Midbrain (tissue), 1 donor: ENCODE data around the gene TMEM245.
"Not testable (repeated sequence)": the region's sequence is repeated elsewhere in the genome, so short reads cannot be mapped to it uniquely, and the experiment has no call there.

Source experiments
- DNase-seq: peaks from one replicate; lab custom pipeline; 2025; lab: John Stamatoyannopoulos, UW

TMEM245 gene

DNA sequence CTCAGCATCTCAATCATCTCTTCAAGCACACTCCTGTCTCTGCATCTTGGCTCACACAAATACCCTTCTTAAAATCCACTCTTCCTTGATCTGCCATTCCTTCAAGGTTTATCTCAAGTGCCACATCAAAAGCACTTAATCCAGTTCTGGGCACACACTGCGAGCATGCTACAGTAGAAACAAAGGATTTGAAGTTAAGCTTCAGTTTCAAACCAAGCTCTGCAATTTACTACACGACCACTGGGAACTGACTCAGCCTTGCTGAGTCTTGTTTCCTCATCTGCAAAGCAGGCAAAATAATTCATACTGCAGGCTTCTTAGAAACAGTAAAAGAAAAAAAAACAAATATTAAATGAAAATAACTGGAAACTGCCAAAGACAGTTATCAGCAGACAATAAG is 56.0 kb downstream of the TMEM245 start:
- DNase-seq: no peak

GRCh38 chr9:109062543-109062942 is 57.2 kb downstream of the TMEM245 start:
- no peak for DNase-seq

GRCh38 chr9:109060191-109060590 is 59.6 kb downstream of the TMEM245 start:
- no peak for DNase-seq

GRCh38 chr9:109053121-109053520 is 66.6 kb downstream of the TMEM245 start:
- not testable (repeated sequence) for DNase-seq

DNA sequence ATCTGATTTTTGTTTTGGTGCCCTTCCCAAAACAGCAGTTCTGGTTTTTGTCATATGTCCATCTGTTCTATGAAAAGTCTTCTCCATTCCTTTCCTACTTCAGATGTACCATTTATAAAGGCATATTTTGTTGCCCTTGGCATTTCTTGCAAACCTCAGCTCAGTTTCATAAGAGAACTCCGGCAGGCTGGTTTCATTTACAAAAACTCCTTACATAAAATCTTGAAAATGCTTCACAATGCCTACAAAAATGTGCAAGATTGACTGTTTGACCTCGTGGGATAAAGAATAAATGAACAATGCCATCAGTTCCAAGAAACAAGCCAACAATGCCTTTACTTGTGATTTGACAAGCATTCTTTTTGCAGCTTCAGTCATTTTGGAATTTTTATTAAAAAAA is 67.3 kb downstream of the TMEM245 start:
- no peak for DNase-seq

GRCh38 chr9:109051733-109052132 is 68.0 kb downstream of the TMEM245 start:
- no peak for DNase-seq

DNA sequence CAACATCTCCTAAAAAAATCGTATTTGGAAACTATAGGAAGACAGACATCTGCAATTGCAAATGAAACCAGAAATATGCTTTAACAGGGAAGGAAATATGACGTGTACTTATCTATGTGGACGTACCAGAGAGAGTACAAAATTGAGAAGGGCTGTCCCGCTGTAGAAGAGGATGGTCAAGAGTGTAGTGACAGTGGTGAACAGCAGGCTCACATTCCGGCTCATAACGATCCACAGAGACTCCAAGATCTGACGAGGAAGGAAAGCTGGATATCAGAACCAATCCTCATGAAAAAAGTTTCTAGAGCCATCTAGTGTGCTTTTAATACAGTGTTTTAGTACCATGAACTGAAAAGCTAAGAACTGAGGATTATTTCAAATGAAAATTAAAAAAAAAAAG is 69.3 kb downstream of the TMEM245 start:
- no peak for DNase-seq

DNA sequence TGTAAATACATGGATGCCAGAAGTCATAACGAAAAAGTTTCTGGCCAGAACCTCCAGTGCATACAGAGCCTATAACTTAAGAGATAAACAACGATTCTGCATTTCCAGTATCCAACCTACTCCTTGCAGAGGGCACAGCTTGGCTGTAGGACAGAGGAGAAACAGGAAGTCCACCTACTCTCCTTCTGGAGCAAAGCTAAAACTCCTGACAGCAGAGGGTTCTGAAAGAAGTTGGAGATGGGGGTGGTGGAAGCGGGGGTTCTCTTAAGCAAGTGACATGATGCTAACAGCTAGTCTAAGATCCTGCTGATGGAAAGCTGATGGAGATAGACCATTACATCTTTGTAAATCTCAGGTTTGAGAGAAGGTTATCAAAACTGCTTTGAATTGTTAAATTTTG is 70.9 kb downstream of the TMEM245 start:
- DNase-seq: no peak

DNA sequence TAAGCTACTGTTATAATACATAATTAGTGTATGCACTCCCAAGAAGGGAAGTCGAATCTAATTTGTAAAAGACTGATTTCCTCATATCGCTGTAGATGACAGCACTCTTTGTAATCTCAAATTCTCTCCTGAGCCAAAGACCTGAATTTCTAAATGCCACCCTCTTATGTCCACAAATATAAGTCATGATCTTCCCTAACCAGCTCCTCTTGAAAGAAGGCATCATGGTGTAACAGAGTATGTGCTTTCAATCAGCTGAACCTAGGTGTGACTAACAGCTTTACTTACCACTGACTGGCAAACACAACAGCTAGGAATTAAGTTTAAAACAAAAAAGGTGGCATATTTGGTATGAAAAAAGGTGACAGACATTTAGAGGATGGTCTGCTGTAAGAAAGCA is 72.5 kb downstream of the TMEM245 start:
- DNase-seq: no peak

GRCh38 chr9:109046346-109046745 is 73.4 kb downstream of the TMEM245 start:
- DNase-seq: no peak

- DNase-seq: no peak
Measured at GRCh38 chr9:109043578-109043977, 76.2 kb downstream of the TMEM245 start.

- no peak for DNase-seq
Measured at GRCh38 chr9:109040571-109040970, 79.2 kb downstream of the TMEM245 start.

DNA sequence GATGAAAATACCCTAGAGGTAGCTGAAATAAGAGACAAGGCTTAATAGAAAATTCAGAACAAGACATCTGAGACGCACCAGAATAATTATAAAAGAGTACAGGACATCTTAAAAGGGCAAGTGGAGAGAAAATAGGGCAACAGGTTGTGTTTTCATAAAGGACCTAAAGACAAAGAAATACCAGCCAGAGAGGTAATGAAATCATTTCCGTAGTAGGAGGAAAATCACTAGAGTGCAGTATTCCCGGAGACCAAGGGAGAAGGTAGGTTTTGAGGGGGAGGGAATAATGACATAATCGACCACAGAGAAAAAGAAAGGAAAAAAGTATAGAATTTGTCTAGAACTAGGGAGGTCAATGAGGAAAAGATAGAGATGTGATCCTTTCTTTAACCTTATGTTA is 80.2 kb downstream of the TMEM245 start:
- no peak for DNase-seq

- no peak for DNase-seq
Measured at GRCh38 chr9:109037946-109038715, 81.6 kb downstream of the TMEM245 start.

GRCh38 chr9:109036744-109037680 is 82.7 kb downstream of the TMEM245 start:
- DNase-seq: no peak

- DNase-seq: no peak
Measured at GRCh38 chr9:109035684-109036423, 83.9 kb downstream of the TMEM245 start.

DNA sequence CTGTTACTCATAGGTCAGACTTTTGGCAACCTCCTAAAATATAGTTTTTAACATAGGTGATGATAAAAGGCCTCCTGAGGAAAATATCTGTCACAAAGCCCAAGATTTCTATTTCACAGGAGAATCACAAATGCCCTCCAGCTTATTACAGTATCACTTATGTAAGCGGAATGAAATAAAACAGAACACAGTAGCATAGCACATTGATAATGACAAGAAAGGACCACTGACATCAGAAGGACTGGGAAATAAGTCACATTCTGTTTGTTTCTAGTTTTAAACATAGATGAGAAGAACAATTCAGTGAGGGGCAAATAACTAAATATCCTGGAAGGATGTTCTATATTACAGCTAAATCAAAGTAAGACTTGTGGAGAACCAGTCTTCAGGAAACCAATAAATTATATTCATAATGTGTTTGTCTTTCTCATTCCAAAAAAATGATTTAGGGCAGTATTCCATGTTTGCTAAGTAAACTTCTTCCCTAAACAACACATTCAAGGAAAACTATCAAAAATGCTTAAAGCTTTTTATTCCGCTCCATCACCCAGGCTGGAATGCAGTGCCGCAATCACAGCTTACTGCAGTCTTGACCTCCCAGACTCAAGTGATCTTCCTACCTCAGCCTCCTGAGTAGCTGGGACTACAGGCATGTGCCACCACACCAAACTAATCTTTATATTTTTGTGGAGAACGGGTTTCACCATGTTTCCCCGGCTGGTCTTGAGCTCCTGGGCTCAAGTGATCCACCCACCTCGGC is 85.6 kb downstream of the TMEM245 start:
- DNase-seq: no peak

DNA sequence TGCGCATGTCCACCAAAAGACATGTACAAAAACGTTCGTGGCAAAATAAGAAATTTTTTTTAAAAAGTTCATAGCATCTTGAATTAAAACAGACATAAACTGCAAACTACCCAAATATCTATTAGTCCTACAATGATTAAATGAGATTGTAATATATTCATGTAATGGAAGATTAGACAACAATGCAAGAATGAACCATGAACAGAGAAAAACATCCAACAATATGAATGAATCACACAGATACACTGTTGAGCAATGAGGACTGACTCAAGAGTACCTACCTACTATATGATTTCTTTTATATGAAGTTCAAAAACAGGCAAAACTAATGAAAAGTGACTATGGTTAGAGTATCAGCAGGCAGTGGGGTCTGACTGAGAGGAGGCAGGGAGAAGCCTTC is 88.5 kb downstream of the TMEM245 start:
- no peak for DNase-seq

- DNase-seq: no peak
Measured at GRCh38 chr9:109030426-109030825, 89.3 kb downstream of the TMEM245 start.

GRCh38 chr9:109028457-109028856 is 91.3 kb downstream of the TMEM245 start:
- no peak for DNase-seq

DNA sequence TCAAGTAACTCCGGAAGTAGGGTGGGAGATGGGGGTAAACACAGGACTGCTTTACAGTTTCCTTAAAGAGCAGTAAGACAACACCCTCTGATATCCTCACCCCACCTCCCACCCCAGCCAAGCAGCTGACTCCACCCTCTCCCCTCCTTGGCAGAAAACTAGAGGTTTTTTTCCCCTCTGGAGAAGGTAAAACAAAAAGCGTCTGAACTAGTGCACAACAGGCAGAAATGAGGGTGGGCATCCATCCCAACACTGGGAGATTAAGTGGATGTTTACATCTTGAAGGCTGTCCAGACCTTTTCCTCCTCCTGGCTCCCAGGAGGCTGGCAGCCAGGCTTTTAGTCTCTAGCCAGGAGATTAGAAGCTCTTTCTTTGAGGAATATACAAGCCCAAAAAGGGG is 92.6 kb downstream of the TMEM245 start:
- no peak for DNase-seq

DNA sequence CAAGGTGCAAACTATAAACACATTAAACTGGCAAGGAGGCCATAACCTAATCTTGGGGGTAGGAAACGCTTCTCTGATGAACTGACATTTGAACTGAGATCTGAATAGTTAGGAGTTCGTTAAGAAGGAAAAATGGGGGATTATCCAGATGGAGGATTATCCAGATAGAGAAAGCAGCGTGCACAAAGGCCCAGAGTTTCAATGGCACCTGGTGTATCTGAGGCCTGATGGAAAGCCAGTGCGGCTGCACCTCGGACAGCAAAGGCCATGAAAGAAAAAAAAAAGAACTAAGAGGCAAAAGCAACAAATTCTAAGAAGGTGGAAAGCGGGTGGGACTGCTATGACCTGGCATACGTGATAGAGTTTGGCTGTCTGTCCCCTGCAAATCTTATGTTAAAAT is 93.4 kb downstream of the TMEM245 start:
- DNase-seq: no peak
